Vagina (tissue), 2 donors: ENCODE data around the gene GHRHR.

Experiments used
- CTCF ChIP-seq, 3 experiments: fragments of 450-650 bp in 2 of 3; fragments of 200-600 bp in 1 of 3; sonication (generic) in 1 of 3; IDR thresholded peaks; one replicate each; pipeline ENCODE4 v1.5.1; 2017 to 2019; ENCODE audit warnings: antibody characterized with exemption in 3 of 3, mild to moderate bottlenecking in 2 of 3, moderate library complexity in 2 of 3
- POLR2AphosphoS5 ChIP-seq, 2 donors: sonication (generic); formaldehyde crosslinking; IDR thresholded peaks; one replicate each; pipeline ENCODE4 v1.9.0; 2017; ENCODE audit warnings: antibody characterized with exemption in 2 of 2, mild to moderate bottlenecking in 2 of 2, low read depth in 1 of 2; ENCODE audit not compliant: insufficient read depth in 1 of 2

GRCh38 chr7:30924624-30925023, 39.1 kb upstream of the GHRHR start:
- TF ChIP-seq CTCF (IDR thresholded peaks at IDR 0.05) (no peak), POLR2AphosphoS5 (IDR thresholded peaks at IDR 0.05; ENCODE audit: insufficient read depth in 1 of 2, low read depth in 1 of 2) (no peak)
